Karpas-422 (cell line): Measurements from ENCODE around the gene CAPZA1. TPM values are rescaled to one million over a fixed set of nuclear protein-coding genes. Genes with fewer than 3 reads are reported as not detected.
A peak's percentile ranks its signal among the peaks of the same experiment; 100 is the strongest.

Experiments
- DNase-seq: peaks from one replicate; pipeline ENCODE4 v3.0.0-alpha.2; 2015
- H2AFZ ChIP-seq: fragments of 200-600 bp; sonication (generic); 2 replicates; pipeline ENCODE4 v1.6.1; 2014; ENCODE audit warnings: antibody characterized with exemption, low read length, mixed read lengths
- H3K27ac ChIP-seq: fragments of 200-600 bp; sonication (generic); 2 replicates; pipeline ENCODE4 v1.5.1; 2014; ENCODE audit warnings: mild to moderate bottlenecking, low read length, moderate library complexity
- H3K27me3 ChIP-seq: fragments of 200-600 bp; sonication (generic); 2 replicates; pipeline ENCODE4 v1.6.1; 2014; ENCODE audit warnings: low read length, mixed read lengths
- H3K36me3 ChIP-seq: fragments of 200-600 bp; sonication (generic); 2 replicates; pipeline ENCODE4 v1.6.1; 2014; ENCODE audit warnings: low read length, mixed read lengths; ENCODE audit not compliant: insufficient read depth
- H3K4me1 ChIP-seq: fragments of 200-600 bp; sonication (generic); 2 replicates; pipeline ENCODE4 v1.6.1; 2014; ENCODE audit warnings: mild to moderate bottlenecking, low read length, mixed read lengths
- H3K4me2 ChIP-seq: fragments of 200-600 bp; sonication (generic); 2 replicates; pipeline ENCODE4 v1.6.1; 2014; ENCODE audit warnings: low read length, low read depth, mild to moderate bottlenecking; ENCODE audit not compliant: poor library complexity, severe bottlenecking
- H3K4me3 ChIP-seq: fragments of 200-600 bp; sonication (generic); 2 replicates; pipeline ENCODE4 v1.5.1; 2014; ENCODE audit warnings: mild to moderate bottlenecking, antibody characterized with exemption, low read length, mixed read lengths
- H3K79me2 ChIP-seq: fragments of 200-600 bp; sonication (generic); 2 replicates; pipeline ENCODE4 v1.6.1; 2014; ENCODE audit warnings: mild to moderate bottlenecking, low read length, mixed read lengths
- H3K9ac ChIP-seq: fragments of 200-600 bp; sonication (generic); 2 replicates; pipeline ENCODE4 v1.6.0; 2014; ENCODE audit warnings: low read length
- H3K9me2 ChIP-seq: fragments of 200-600 bp; sonication (generic), shearing (Covaris generic); replicated peaks from 2 replicates; pipeline ENCODE4 v1.6.0; 2014; ENCODE audit warnings: mild to moderate bottlenecking, low read length, moderate library complexity; ENCODE audit not compliant: insufficient read depth
- H3K9me3 ChIP-seq: fragments of 300-700, 200-600 bp; sonication (generic); 2 replicates; pipeline ENCODE4 v1.6.1; 2014; ENCODE audit warnings: low read length, mixed read lengths
- H4K20me1 ChIP-seq: fragments of 200-600 bp; sonication (generic); 2 replicates; pipeline ENCODE4 v1.6.1; 2014; ENCODE audit warnings: mild to moderate bottlenecking, antibody characterized with exemption, low read length, low read depth; ENCODE audit not compliant: insufficient read depth
- total RNA-seq: library from RNA; depleted of rRNA; stranded (reverse); fragments of >200 nt; shearing (Covaris generic); gene quantifications from 2 replicates; pipeline ENCODE4 v1.2.3, GENCODE V29; 2014; ENCODE audit warnings: low replicate concordance

The CAPZA1 gene
- total RNA-seq, 1 experiment from 2014 or later: 225 TPM

GRCh38 chr1:112594208-112594876 lies 25.3 kb upstream of the CAPZA1 start:
- Histone ChIP-seq H3K9me2 (no peaks in the 10 kb centered on the region), H3K79me2 (no peaks in the 10 kb centered on the region), H3K4me2 (no peak overlapping the region), H2AFZ (no peak overlapping the region), H3K27me3 (no peaks in the 10 kb centered on the region), H3K9me3 (no peaks in the 10 kb centered on the region), H4K20me1 (no peaks in the 10 kb centered on the region), H3K4me3 (no peak overlapping the region), H3K36me3 (no peaks in the 10 kb centered on the region; the same call in 1 of the 2 replicates), H3K9ac (no peak overlapping the region), H3K27ac (no peak overlapping the region), H3K4me1 (no peaks in the 10 kb centered on the region)
- no peak for DNase-seq

GRCh38 chr1:112599477-112599876 lies 20.2 kb upstream of the CAPZA1 start:
- Histone ChIP-seq H3K4me2 (no peak overlapping the region), H3K4me1 (no peaks in the 10 kb centered on the region), H3K4me3 (no peak overlapping the region), H2AFZ (no peak overlapping the region), H3K36me3 (no peaks in the 10 kb centered on the region), H3K9me2 (no peaks in the 10 kb centered on the region), H3K79me2 (no peaks in the 10 kb centered on the region), H3K27me3 (no peaks in the 10 kb centered on the region), H4K20me1 (no peaks in the 10 kb centered on the region), H3K9ac (no peak overlapping the region), H3K27ac (no peak overlapping the region), H3K9me3 (no peaks in the 10 kb centered on the region)
- peak; percentile 12 for DNase-seq

GRCh38 chr1:112603012-112603411 lies 16.6 kb upstream of the CAPZA1 start:
- Histone ChIP-seq H3K27me3 (no peaks in the 10 kb centered on the region), H4K20me1 (no peaks in the 10 kb centered on the region), H3K9me3 (no peaks in the 10 kb centered on the region), H3K4me3 (no peak overlapping the region), H3K4me2 (no peak overlapping the region), H3K27ac (no peak overlapping the region), H2AFZ (no peak overlapping the region), H3K9me2 (no peaks in the 10 kb centered on the region), H3K9ac (no peak overlapping the region), H3K4me1 (peaks cover 7% of the 10 kb centered on the region), H3K79me2 (no peaks in the 10 kb centered on the region), H3K36me3 (no peaks in the 10 kb centered on the region)
- DNase-seq: no peak

GRCh38 chr1:112603541-112603940 lies 16.1 kb upstream of the CAPZA1 start:
- H3K9ac ChIP-seq: no peak overlapping the region
- peak; percentile 7 for DNase-seq
- no peaks in the 10 kb centered on the region for H3K79me2 ChIP-seq
- H4K20me1 ChIP-seq: no peaks in the 10 kb centered on the region
- no peak overlapping the region for H3K27ac ChIP-seq
- no peaks in the 10 kb centered on the region for H3K27me3 ChIP-seq
- no peak overlapping the region for H2AFZ ChIP-seq
- peaks cover under 1% of the 10 kb centered on the region; the same call in 1 of the 2 replicates for H3K36me3 ChIP-seq
- no peak overlapping the region for H3K4me2 ChIP-seq
- no peaks in the 10 kb centered on the region for H3K9me2 ChIP-seq
- no peaks in the 10 kb centered on the region for H3K9me3 ChIP-seq
- H3K4me3 ChIP-seq: no peak overlapping the region
- peaks cover 7% of the 10 kb centered on the region for H3K4me1 ChIP-seq

GRCh38 chr1:112605633-112606327 lies 13.9 kb upstream of the CAPZA1 start:
- no peak overlapping the region for H2AFZ ChIP-seq
- DNase-seq: no peak
- H3K4me2 ChIP-seq: no peak overlapping the region
- H3K27me3 ChIP-seq: no peaks in the 10 kb centered on the region
- no peak overlapping the region for H3K4me3 ChIP-seq
- H3K9me2 ChIP-seq: no peaks in the 10 kb centered on the region
- no peaks in the 10 kb centered on the region for H3K79me2 ChIP-seq
- H3K9me3 ChIP-seq: no peaks in the 10 kb centered on the region
- no peak overlapping the region for H3K27ac ChIP-seq
- H3K9ac ChIP-seq: no peak overlapping the region
- no peaks in the 10 kb centered on the region for H4K20me1 ChIP-seq
- peaks cover 7% of the 10 kb centered on the region for H3K4me1 ChIP-seq
- peaks cover 6% of the 10 kb centered on the region; the same call in 1 of the 2 replicates for H3K36me3 ChIP-seq

GRCh38 chr1:112614460-112615065 lies 5.1 kb upstream of the CAPZA1 start:
- DNase-seq: peak; percentile 78

GRCh38 chr1:112618114-112618720 lies 1.4 kb upstream of the CAPZA1 start:
- H3K27me3 ChIP-seq: no peaks in the 10 kb centered on the region
- H3K4me1 ChIP-seq: peaks cover 34% of the 10 kb centered on the region
- peak overlapping the region; percentile 92 for H3K9ac ChIP-seq
- peaks cover 14% of the 10 kb centered on the region; the same call in 1 of the 2 replicates for H4K20me1 ChIP-seq
- H3K9me2 ChIP-seq: no peaks in the 10 kb centered on the region
- peak overlapping the region; percentile 95 for H2AFZ ChIP-seq
- peaks cover 4% of the 10 kb centered on the region; the same call in 1 of the 2 replicates for H3K36me3 ChIP-seq
- H3K79me2 ChIP-seq: peaks cover 55% of the 10 kb centered on the region
- H3K9me3 ChIP-seq: no peaks in the 10 kb centered on the region
- peak; percentile 72 for DNase-seq
- H3K4me2 ChIP-seq: peak overlapping the region; percentile 99
- peak overlapping the region; percentile 91 for H3K27ac ChIP-seq
- H3K4me3 ChIP-seq: peak overlapping the region; percentile 83

More at GRCh38 chr1:112614460-112615065, 5.1 kb upstream of the CAPZA1 start:
- H2AFZ ChIP-seq: no peak overlapping the region
- H3K9me2 ChIP-seq: no peaks in the 10 kb centered on the region
- no peaks in the 10 kb centered on the region for H3K9me3 ChIP-seq
- H3K27me3 ChIP-seq: no peaks in the 10 kb centered on the region
- H3K4me3 ChIP-seq: no peak overlapping the region
- H3K79me2 ChIP-seq: peaks cover 19% of the 10 kb centered on the region
- H3K9ac ChIP-seq: no peak overlapping the region
- no peaks in the 10 kb centered on the region for H4K20me1 ChIP-seq
- peaks cover 15% of the 10 kb centered on the region for H3K4me1 ChIP-seq
- no peak overlapping the region for H3K4me2 ChIP-seq
- no peak overlapping the region for H3K27ac ChIP-seq
- peaks cover 17% of the 10 kb centered on the region; the same call in 1 of the 2 replicates for H3K36me3 ChIP-seq
